GM12874 (cell line): ENCODE data around the gene AFTPH.

ENCODE experiments used
- TF ChIP-seq, protein P1 (sequence below): IDR thresholded peaks from 2 replicates; pipeline ENCODE4 v1.5.1; 2011; ENCODE audit warnings: low read depth, mild to moderate bottlenecking, control low read depth, low read length, moderate library complexity; ENCODE audit not compliant: insufficient read depth

AFTPH gene

DNA sequence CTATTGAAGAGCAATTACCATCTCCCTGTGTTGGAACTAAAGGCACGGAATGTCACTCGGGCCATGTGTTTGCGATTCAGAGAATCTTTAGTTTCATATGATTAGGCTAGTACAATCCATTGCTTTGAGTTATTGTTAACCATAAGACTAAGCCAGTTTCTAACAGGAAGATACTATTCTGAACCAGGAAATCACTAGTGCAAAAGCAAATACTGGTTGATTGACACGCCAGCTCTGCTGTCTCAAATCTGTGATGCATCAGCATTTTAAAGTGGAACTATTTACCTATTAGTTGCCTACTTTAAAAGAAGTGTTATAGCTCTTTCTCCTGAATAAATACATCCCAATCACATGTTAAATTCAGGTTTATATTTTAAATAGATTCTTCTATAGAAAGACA lies 61.9 kb downstream of the AFTPH start:
- TF ChIP-seq, protein P1, sequence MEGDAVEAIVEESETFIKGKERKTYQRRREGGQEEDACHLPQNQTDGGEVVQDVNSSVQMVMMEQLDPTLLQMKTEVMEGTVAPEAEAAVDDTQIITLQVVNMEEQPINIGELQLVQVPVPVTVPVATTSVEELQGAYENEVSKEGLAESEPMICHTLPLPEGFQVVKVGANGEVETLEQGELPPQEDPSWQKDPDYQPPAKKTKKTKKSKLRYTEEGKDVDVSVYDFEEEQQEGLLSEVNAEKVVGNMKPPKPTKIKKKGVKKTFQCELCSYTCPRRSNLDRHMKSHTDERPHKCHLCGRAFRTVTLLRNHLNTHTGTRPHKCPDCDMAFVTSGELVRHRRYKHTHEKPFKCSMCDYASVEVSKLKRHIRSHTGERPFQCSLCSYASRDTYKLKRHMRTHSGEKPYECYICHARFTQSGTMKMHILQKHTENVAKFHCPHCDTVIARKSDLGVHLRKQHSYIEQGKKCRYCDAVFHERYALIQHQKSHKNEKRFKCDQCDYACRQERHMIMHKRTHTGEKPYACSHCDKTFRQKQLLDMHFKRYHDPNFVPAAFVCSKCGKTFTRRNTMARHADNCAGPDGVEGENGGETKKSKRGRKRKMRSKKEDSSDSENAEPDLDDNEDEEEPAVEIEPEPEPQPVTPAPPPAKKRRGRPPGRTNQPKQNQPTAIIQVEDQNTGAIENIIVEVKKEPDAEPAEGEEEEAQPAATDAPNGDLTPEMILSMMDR = no peak

DNA sequence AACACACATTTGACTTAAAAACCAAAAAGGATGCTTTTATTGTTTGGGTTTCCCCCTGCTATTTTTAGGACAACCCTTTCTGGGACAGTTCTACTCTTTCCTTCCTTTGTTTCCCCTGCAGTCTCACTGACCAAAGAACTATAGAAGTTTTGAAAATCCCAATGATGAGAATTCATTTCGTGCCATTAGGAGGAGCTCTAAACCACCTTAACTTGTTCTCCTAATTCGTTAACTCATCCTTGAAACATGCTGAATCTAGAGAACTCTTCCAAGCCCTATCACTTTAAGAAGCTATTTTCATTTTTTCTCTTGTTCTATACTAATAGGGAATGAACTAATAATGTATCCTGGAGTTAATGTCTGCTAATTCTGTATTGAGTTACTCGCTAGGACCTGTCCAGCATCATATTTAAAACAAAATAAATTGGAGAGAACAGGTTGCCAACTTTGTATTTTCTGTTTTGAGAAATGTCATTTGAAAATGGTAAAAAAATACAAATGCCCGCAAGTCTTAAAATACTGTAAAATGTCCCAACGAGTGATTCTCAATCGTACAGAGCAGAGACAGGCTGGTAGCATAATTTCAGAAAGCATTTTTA lies 62.9 kb downstream of the AFTPH start:
- TF ChIP-seq, protein P1 = peak; percentile 52

DNA sequence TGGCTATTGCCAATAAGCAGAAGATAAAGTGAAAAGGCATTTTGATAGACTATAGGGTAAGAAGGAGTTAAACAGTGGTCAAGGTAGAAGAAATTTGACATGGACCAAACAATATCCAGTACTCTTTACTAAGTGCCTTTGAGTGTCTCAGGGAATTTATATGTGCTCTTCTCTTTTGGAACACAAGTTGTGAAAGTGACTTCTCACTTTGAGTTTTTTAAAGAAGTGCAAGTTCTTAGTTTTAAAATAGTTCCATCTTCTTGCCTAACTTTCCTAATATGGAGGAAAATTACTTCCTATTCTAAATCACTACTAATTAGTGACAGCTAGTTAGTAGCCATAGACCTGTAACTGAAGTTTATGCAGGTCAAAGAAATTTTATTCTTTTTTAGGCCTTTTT lies 63.4 kb downstream of the AFTPH start:
- TF ChIP-seq, protein P1 = no peak

DNA sequence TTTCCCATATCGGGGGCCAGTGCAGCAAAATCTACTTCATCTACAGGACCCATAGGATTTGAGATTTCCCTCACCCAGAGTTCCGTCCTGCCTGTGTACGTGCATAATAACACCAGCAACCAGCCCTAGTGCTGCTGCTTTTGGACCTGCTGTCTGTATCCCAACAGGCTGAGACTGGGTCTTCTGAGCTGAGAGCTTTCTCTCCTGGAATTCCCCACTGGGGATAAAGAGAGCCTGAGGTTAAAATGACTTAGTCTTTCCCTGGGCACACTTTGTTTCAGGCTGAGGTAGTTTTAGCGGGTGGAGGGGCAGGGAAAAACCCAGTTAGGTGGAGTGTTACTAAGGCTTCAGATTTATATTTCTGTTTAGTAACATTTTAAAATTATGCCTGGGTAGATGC lies 67.1 kb downstream of the AFTPH start:
- TF ChIP-seq, protein P1 = no peak

DNA sequence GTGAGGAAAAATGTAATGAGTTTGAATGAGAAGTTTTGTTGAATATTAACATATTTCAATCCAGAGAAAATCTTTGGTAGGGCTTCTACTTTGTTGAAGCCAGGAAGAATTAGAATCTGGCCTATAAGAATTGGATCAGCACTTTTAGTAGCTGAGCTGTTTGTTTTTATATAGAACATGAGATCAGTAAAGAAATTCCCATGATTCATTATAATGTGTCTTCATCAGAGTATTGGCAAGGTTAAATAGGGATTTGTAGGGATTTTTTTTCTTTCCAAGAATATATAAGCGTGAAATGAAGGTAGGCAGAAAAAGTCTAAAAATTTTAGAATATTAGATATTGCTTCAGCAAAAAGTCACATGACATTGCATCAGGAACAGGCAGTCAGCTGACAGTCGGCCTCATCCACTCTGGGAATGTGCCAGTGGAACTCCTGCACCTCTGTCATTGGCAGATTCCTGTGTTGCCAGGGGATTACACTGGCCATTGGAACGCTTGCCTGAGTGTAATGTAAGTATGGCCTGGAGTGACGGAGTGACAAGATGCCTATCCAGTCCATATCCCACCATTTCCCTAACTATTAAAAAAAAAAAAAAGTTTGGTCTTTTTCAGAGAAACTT lies 69.0 kb downstream of the AFTPH start:
- TF ChIP-seq, protein P1 = no peak

DNA sequence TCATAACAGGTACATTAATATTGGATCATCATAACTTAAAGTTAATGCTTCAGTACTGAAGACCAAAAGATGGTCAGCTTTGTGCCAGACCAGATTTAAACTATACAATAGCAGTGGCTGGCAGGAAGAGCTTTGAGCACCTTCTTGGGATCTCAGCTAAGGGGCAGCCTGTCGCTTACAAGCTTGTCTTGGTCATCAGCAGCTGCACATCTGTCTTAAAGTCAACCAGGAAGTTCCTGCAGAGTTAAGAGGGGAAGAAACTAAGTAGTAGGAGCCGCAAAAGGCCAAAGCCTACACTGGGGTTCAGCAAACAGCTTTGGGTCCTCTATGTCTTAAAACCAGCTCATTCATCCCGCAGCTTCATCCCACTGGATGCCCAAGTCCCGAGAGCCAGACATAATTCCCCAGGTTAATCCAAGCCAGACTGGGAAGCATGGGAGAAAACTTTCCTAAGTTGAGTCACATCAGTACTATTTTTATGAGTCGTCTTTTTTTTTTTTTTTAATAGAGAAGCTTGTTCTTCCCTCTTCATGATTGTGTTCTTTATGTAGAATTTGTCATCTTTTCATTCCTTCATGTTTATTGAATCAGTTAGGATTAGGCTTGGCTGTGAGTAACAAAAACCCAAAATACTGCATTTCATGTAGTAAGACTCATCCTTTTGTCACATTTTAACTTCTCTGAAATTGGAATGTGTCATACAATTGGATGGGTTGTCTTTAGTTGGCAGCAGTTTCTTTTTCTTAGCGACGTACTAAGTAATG lies 70.3 kb downstream of the AFTPH start:
- TF ChIP-seq, protein P1 = no peak

DNA sequence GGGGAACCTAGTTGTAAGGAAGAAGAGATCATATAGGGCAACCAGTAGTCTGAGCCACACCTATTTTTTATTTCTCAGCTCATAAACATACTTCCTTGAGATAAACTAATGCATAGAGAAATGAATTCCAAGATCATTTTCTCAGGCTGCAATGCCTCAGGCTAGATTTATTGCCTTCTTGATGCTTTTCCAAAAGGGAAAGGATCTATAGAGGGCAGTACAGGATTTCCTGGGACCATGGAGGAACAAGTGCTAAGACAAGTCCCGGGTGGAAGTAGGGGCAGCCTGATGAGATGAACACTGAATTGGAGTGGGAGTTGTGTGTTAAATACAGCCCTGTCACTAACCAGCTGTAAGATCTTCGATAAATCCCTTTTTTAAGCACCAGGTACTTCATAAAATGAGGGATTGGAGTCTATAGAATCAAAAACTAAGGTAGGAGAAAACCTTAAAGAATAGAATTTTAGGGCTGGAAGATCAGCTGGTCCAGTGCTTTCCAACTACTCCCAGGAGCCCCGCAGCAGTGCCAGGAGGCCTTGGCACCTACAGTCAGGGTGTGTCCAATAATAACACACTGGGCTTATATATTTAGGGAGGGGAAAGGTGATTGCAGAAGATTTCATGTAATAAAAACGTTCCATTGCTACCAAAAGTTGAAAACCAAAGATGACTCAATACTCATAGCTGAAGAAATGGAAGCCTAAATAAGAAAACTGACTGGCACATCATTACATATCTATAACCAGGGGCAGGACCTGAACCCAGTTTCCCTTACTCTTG lies 71.5 kb downstream of the AFTPH start:
- TF ChIP-seq, protein P1 = no peak
